ENCODE measurements around the gene ZNF12.

DNA sequence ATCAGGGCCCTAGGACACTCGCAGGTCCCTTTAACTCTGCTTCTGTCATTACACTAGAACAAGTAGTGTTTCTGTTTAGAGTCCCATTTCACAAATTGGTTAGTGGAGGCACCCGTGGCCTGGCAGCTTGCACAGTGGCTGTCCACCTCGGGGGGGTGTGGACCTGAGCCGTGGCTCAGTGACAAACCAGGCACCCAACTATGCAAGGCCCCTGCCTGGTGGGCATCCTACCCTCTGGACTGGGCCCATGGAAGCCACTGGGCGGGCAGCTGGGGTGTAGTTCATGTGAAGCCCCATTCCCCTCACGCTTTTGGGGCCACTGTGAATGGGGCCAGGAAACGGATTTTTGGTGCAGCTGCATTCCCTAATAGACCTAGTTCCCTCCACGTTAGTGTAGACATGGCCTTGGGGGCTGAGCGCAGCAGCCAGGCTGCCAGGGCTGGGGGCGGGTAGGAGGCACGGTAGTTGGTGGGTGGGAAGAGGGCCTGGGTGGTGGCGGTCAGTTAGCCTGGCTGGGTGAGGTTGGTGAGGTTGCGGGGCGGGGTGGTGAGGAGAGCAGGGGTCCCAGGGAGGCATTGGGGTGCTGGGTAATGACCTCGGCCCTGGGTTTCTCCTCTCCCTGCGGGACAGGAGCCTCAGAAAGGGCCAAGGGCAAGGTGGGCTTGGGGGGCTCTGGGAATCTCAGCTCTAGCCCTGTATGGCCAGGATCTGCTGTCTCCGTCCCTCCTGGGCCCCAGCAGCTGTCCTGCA lies 50.9 kb downstream of the ZNF12 start:
- TF ChIP-seq EZH2 (IDR thresholded peaks at IDR 0.05; ENCODE audit: insufficient read depth, low read length): no peak
- TF ChIP-seq, protein P1, sequence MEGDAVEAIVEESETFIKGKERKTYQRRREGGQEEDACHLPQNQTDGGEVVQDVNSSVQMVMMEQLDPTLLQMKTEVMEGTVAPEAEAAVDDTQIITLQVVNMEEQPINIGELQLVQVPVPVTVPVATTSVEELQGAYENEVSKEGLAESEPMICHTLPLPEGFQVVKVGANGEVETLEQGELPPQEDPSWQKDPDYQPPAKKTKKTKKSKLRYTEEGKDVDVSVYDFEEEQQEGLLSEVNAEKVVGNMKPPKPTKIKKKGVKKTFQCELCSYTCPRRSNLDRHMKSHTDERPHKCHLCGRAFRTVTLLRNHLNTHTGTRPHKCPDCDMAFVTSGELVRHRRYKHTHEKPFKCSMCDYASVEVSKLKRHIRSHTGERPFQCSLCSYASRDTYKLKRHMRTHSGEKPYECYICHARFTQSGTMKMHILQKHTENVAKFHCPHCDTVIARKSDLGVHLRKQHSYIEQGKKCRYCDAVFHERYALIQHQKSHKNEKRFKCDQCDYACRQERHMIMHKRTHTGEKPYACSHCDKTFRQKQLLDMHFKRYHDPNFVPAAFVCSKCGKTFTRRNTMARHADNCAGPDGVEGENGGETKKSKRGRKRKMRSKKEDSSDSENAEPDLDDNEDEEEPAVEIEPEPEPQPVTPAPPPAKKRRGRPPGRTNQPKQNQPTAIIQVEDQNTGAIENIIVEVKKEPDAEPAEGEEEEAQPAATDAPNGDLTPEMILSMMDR (IDR thresholded peaks at IDR 0.05; ENCODE audit: insufficient read depth, low read depth, low read length): no peak
